HUES64 (cell line): ENCODE results near the gene PDXDC1.
"Not testable (repeated sequence)": the region's sequence is repeated elsewhere in the genome, so short reads cannot be mapped to it uniquely, and the experiment has no call there.

ENCODE experiments used
- H3K27ac ChIP-seq: 2 replicates; pipeline ENCODE4 v1.7.0; 2013; ENCODE audit warnings: low read depth, low read length, inconsistent platforms
- H3K27me3 ChIP-seq: 2 replicates; pipeline ENCODE4 v1.6.1; 2013; ENCODE audit warnings: mild to moderate bottlenecking, low read length; ENCODE audit not compliant: insufficient read depth
- H3K36me3 ChIP-seq: 2 replicates; pipeline ENCODE4 v1.6.1; 2013; ENCODE audit warnings: mild to moderate bottlenecking, low read length; ENCODE audit not compliant: insufficient read depth
- H3K4me1 ChIP-seq: 2 replicates; pipeline ENCODE4 v1.6.1; 2013; ENCODE audit warnings: mild to moderate bottlenecking, low read length, moderate library complexity; ENCODE audit not compliant: insufficient read depth
- H3K4me3 ChIP-seq: 2 replicates; pipeline ENCODE4 v1.5.1; 2013; ENCODE audit warnings: mild to moderate bottlenecking, low read length, moderate library complexity
- H3K9ac ChIP-seq: 2 replicates; pipeline ENCODE4 v1.6.1; 2013; ENCODE audit warnings: mild to moderate bottlenecking, low read depth, low read length
- H3K9me3 ChIP-seq: 2 replicates; pipeline ENCODE4 v1.6.1; 2013; ENCODE audit warnings: low read depth, low read length; ENCODE audit not compliant: insufficient read depth
- WGBS: fragments of 150-250, 120-280 bp; methylation state at CpG from one replicate; pipeline ENCODE4 v1.1.7; 2013; ENCODE audit warnings: missing lambda C conversion rate; 5-methylcytosine and 5-hydroxymethylcytosine counted together

The PDXDC1 gene

GRCh38 chr16:14996702-14997101 lies 21.9 kb downstream of the PDXDC1 start:
- H3K4me3 ChIP-seq, H3K27ac ChIP-seq, H3K9me3 ChIP-seq, H3K27me3 ChIP-seq, H3K4me1 ChIP-seq, H3K9ac ChIP-seq: not testable (repeated sequence)
- 91% methylated on average over 4 of the region's 6 CpGs for WGBS
- peaks cover 14% of the 10 kb centered on the region for H3K36me3 ChIP-seq

GRCh38 chr16:14998300-14998699 lies 23.5 kb downstream of the PDXDC1 start:
- H3K36me3 ChIP-seq, result peaks cover 14% of the 10 kb centered on the region
- WGBS, result 95% methylated on average over 7 of the region's 7 CpGs
- H3K9me3 ChIP-seq, H3K27me3 ChIP-seq, H3K4me1 ChIP-seq, H3K4me3 ChIP-seq, H3K9ac ChIP-seq, H3K27ac ChIP-seq: not testable (repeated sequence)

GRCh38 chr16:14999845-15000244 lies 25.0 kb downstream of the PDXDC1 start:
- H3K27ac ChIP-seq, H3K27me3 ChIP-seq, H3K9ac ChIP-seq, H3K9me3 ChIP-seq, H3K4me3 ChIP-seq, H3K4me1 ChIP-seq: not testable (repeated sequence)
- H3K36me3 ChIP-seq, result peaks cover 24% of the 10 kb centered on the region
- WGBS, result 96% methylated on average over 3 of the region's 3 CpGs

GRCh38 chr16:15002448-15002847 lies 27.6 kb downstream of the PDXDC1 start:
- not testable (repeated sequence) for H3K27ac ChIP-seq, H3K9me3 ChIP-seq, H3K27me3 ChIP-seq, H3K4me1 ChIP-seq, H3K4me3 ChIP-seq, H3K9ac ChIP-seq
- no CpG with 5 or more reads among the region's 3 CpGs for WGBS
- H3K36me3 ChIP-seq, result peaks cover 41% of the 10 kb centered on the region

- H3K9ac ChIP-seq, H3K4me1 ChIP-seq, H3K9me3 ChIP-seq, H3K4me3 ChIP-seq, H3K27me3 ChIP-seq, H3K27ac ChIP-seq: not testable (repeated sequence)
- peaks cover 44% of the 10 kb centered on the region for H3K36me3 ChIP-seq
- 90% methylated on average over 5 of the region's 5 CpGs for WGBS
These were observed 30.7 kb downstream of the PDXDC1 start for GRCh38 chr16:15005357-15006132.

GRCh38 chr16:15008647-15009046 lies 33.8 kb downstream of the PDXDC1 start:
- H3K4me3 ChIP-seq, H3K9me3 ChIP-seq, H3K27ac ChIP-seq, H3K4me1 ChIP-seq, H3K9ac ChIP-seq, H3K27me3 ChIP-seq: not testable (repeated sequence)
- 92% methylated on average over 3 of the region's 3 CpGs for WGBS
- peaks cover 50% of the 10 kb centered on the region for H3K36me3 ChIP-seq

GRCh38 chr16:15012941-15013340 lies 38.1 kb downstream of the PDXDC1 start:
- H3K9me3 ChIP-seq, H3K27me3 ChIP-seq, H3K4me1 ChIP-seq, H3K27ac ChIP-seq, H3K4me3 ChIP-seq, H3K9ac ChIP-seq: not testable (repeated sequence)
- H3K36me3 ChIP-seq, result peaks cover 54% of the 10 kb centered on the region
- WGBS, result 95% methylated on average over 10 of the region's 10 CpGs

GRCh38 chr16:15015671-15016070 lies 40.8 kb downstream of the PDXDC1 start:
- H3K9me3 ChIP-seq, H3K4me3 ChIP-seq, H3K27ac ChIP-seq, H3K9ac ChIP-seq, H3K27me3 ChIP-seq, H3K4me1 ChIP-seq: not testable (repeated sequence)
- H3K36me3 ChIP-seq, result peaks cover 49% of the 10 kb centered on the region
- 87% methylated on average over 2 of the region's 3 CpGs for WGBS

- H3K36me3 ChIP-seq, result peaks cover 46% of the 10 kb centered on the region
- H3K4me1 ChIP-seq, H3K27ac ChIP-seq, H3K9me3 ChIP-seq, H3K4me3 ChIP-seq, H3K9ac ChIP-seq, H3K27me3 ChIP-seq: not testable (repeated sequence)
- whole genome bisulfite sequencing, result 95% methylated on average over 4 of the region's 4 CpGs
These were observed 41.5 kb downstream of the PDXDC1 start for GRCh38 chr16:15016354-15016753.

GRCh38 chr16:15016951-15017580 lies 42.2 kb downstream of the PDXDC1 start:
- not testable (repeated sequence) for H3K9me3 ChIP-seq

GRCh38 chr16:15021429-15021828 lies 46.6 kb downstream of the PDXDC1 start:
- H3K36me3 ChIP-seq, result peaks cover 66% of the 10 kb centered on the region
- H3K9ac ChIP-seq, H3K27ac ChIP-seq, H3K4me1 ChIP-seq, H3K4me3 ChIP-seq, H3K9me3 ChIP-seq, H3K27me3 ChIP-seq: not testable (repeated sequence)
- 95% methylated on average over 7 of the region's 7 CpGs for WGBS

More at GRCh38 chr16:15016951-15017580, 42.2 kb downstream of the PDXDC1 start:
- H3K4me1 ChIP-seq, H3K27me3 ChIP-seq, H3K4me3 ChIP-seq, H3K27ac ChIP-seq, H3K9ac ChIP-seq: not testable (repeated sequence)
- H3K36me3 ChIP-seq, result peaks cover 51% of the 10 kb centered on the region
- WGBS, result 95% methylated on average over 4 of the region's 4 CpGs
